ENCODE results near the gene RSBN1L. TPM values are rescaled to one million over a fixed set of nuclear protein-coding genes. Genes with fewer than 3 reads are reported as not detected.

RSBN1L gene
- total RNA-seq, 1 experiment from 2014 or later: 23.2 TPM

DNA sequence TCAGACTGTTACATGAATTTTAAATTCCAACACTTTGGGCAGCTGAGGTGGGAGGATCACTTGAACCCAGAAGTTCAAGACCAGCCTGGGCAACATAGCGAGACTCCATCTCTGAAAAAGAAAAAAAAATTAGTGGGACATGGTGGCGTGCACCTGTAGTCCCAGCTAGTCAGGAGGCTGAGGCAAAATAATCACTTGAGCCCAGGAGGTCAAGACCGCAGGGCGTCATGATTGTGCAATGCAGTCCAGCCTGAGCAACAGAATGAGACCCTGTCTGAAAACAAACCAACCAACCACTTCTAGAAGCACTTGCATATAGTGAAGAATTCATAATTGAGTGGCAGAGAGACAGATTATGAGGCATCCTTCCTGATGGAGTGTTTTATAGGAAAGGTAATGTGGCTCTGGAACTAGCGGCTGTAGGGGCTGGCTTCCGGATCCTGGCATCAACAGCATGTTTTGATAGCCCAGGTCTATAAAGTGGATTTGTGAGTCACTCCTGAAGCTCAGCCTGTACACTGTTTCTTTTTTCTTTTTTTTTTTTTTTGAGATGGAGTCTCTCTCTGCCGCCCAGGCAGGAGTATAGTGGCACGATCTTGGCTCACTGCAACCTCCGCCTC, 40.3 kb upstream of the RSBN1L start:
- CTCF ChIA-PET: no interaction called here
- Histone ChIP-seq H3K36me3 (ENCODE audit: insufficient read depth, low read length, poor library complexity, severe bottlenecking) (no peaks in the 10 kb centered on the region), H3K9me3 (ENCODE audit: low read depth, low read length, poor library complexity, severe bottlenecking) (no peaks in the 10 kb centered on the region), H3K27me3 (replicated peaks; ENCODE audit: insufficient read depth, low read depth, low read length, poor library complexity) (no peaks in the 10 kb centered on the region), H3K4me3 (ENCODE audit: low read depth, low read length, poor library complexity, severe bottlenecking) (no peak overlapping the region), H3K27ac (ENCODE audit: low read depth, low read length, poor library complexity, severe bottlenecking) (no peak overlapping the region), H3K4me1 (ENCODE audit: insufficient read depth, low read length, poor library complexity, severe bottlenecking) (no peaks in the 10 kb centered on the region)
- no peak for DNase-seq (ENCODE audit: low spot score)
- TF ChIP-seq, protein P1, sequence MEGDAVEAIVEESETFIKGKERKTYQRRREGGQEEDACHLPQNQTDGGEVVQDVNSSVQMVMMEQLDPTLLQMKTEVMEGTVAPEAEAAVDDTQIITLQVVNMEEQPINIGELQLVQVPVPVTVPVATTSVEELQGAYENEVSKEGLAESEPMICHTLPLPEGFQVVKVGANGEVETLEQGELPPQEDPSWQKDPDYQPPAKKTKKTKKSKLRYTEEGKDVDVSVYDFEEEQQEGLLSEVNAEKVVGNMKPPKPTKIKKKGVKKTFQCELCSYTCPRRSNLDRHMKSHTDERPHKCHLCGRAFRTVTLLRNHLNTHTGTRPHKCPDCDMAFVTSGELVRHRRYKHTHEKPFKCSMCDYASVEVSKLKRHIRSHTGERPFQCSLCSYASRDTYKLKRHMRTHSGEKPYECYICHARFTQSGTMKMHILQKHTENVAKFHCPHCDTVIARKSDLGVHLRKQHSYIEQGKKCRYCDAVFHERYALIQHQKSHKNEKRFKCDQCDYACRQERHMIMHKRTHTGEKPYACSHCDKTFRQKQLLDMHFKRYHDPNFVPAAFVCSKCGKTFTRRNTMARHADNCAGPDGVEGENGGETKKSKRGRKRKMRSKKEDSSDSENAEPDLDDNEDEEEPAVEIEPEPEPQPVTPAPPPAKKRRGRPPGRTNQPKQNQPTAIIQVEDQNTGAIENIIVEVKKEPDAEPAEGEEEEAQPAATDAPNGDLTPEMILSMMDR (conservative IDR thresholded peaks at IDR 0.05; ENCODE audit: low read depth, low read length): no peak
- TF ChIP-seq EZH2 (IDR thresholded peaks at IDR 0.05; ENCODE audit: borderline replicate concordance, low read depth, low read length, poor library complexity, severe bottlenecking): no peak
- POLR2A ChIA-PET (ENCODE audit: low non-redundant PET): no interaction called here
- no TSS peak for BruUV-seq (replicated peaks)
- intact Hi-C loops (cut with micrococcal nuclease; ENCODE audit: unreplicated experiment): loop anchor here (5.0 to 10.0 kb wide), 3 partner anchors 221 to 359 kb away; no protein-coding TSS in a partner anchor

DNA sequence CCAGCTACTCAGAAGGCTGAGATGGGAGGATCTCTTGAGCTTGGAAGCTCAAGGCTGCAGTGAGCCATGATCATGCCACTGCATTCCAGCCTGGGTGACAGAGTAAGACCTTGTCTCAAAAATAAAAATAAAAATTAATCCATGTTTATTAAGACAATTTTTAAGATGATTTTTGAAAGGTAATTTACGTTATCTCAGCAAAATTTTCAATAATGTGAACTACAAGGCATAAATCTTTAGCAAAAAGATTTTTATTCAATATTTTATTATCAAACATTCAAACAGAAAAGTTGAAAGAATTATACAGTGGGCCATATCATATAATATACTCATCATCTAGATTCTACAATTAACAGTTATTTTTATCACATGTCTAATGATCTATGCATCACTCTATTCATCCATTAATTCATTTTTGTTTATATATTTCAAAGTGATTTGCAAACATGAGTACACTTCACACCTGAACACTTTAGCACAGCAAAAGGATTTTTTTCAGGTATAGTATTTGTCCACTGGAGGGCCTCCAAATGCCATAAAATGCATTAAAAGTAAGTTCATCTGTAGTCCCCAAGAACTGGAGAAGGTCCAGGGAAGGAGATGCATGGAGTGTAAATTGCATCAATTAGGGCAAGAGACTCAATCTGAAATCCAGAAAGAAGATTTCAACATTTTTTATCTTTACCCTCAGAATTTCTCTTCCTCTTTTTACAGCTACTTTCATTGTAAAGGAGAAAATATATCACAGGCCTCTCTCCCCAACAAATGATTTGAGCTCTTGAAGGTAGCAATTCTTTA, 38.6 kb upstream of the RSBN1L start:
- Histone ChIP-seq H3K36me3 (ENCODE audit: insufficient read depth, low read length, poor library complexity, severe bottlenecking) (no peaks in the 10 kb centered on the region), H3K27me3 (replicated peaks; ENCODE audit: insufficient read depth, low read depth, low read length, poor library complexity) (no peaks in the 10 kb centered on the region), H3K27ac (ENCODE audit: low read depth, low read length, poor library complexity, severe bottlenecking) (no peak overlapping the region), H3K4me1 (ENCODE audit: insufficient read depth, low read length, poor library complexity, severe bottlenecking) (no peaks in the 10 kb centered on the region), H3K4me3 (ENCODE audit: low read depth, low read length, poor library complexity, severe bottlenecking) (no peak overlapping the region), H3K9me3 (ENCODE audit: low read depth, low read length, poor library complexity, severe bottlenecking) (no peaks in the 10 kb centered on the region)
- no TSS peak for BruUV-seq (replicated peaks)
- ChIA-PET CTCF (no interaction called here), POLR2A (ENCODE audit: low non-redundant PET) (no interaction called here)
- intact Hi-C loops (cut with micrococcal nuclease; ENCODE audit: unreplicated experiment): loop anchor here (1.0 to 10.0 kb wide), 4 partner anchors 102 to 357 kb away; no protein-coding TSS in a partner anchor
- no peak for TF ChIP-seq EZH2 (IDR thresholded peaks at IDR 0.05; ENCODE audit: borderline replicate concordance, low read depth, low read length, poor library complexity, severe bottlenecking)
- TF ChIP-seq, protein P1 (conservative IDR thresholded peaks at IDR 0.05; ENCODE audit: low read depth, low read length): peak; percentile 65
- DNase-seq (ENCODE audit: low spot score): peak; percentile 77

DNA sequence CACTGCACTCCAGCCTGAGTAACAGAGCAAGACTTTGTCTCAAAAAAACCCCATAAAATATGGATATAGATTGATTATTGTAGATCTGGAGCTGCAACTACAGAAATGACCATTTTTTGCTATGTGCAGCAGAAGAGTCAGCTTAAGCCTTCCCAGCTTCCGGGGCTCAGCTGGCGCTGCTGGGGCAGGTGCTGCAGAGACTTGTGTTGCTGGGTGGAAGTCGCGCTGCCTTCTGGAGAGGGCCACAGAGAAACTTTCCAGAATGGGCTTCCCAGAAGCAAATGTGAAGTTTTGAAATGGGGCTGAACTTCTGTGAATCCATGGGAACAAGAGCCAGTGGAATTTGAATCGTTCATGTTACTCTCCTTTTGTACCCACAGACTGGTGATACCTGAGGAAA, 37.3 kb upstream of the RSBN1L start:
- no peak for DNase-seq (ENCODE audit: low spot score)
- CTCF ChIA-PET: interaction anchor here (0.5 kb wide), 1 partner anchor 11 kb away, joined by 8 read pairs; no protein-coding TSS in a partner anchor
- POLR2A ChIA-PET (ENCODE audit: low non-redundant PET): no interaction called here
- Histone ChIP-seq H3K36me3 (ENCODE audit: insufficient read depth, low read length, poor library complexity, severe bottlenecking) (no peaks in the 10 kb centered on the region), H3K4me1 (ENCODE audit: insufficient read depth, low read length, poor library complexity, severe bottlenecking) (no peaks in the 10 kb centered on the region), H3K27me3 (replicated peaks; ENCODE audit: insufficient read depth, low read depth, low read length, poor library complexity) (no peaks in the 10 kb centered on the region), H3K27ac (ENCODE audit: low read depth, low read length, poor library complexity, severe bottlenecking) (no peak overlapping the region), H3K9me3 (ENCODE audit: low read depth, low read length, poor library complexity, severe bottlenecking) (no peaks in the 10 kb centered on the region), H3K4me3 (ENCODE audit: low read depth, low read length, poor library complexity, severe bottlenecking) (no peak overlapping the region)
- TF ChIP-seq, protein P1 (conservative IDR thresholded peaks at IDR 0.05; ENCODE audit: low read depth, low read length): no peak
- TF ChIP-seq EZH2 (IDR thresholded peaks at IDR 0.05; ENCODE audit: borderline replicate concordance, low read depth, low read length, poor library complexity, severe bottlenecking): no peak
- intact Hi-C loops (cut with micrococcal nuclease; ENCODE audit: unreplicated experiment): loop anchor here (5.0 to 10.0 kb wide), 3 partner anchors 224 to 356 kb away; no protein-coding TSS in a partner anchor
- no TSS peak for BruUV-seq (replicated peaks)
